NCI-H2196 treated with DMSO at 0.1 percent for 48 hours (cell line): ENCODE results near the gene ITPR1.

ENCODE experiments used
- DNase-seq: peaks from one replicate; lab custom pipeline; 2025; ENCODE audit not compliant: unreplicated experiment; lab: John Stamatoyannopoulos, UW

ITPR1 gene

DNA sequence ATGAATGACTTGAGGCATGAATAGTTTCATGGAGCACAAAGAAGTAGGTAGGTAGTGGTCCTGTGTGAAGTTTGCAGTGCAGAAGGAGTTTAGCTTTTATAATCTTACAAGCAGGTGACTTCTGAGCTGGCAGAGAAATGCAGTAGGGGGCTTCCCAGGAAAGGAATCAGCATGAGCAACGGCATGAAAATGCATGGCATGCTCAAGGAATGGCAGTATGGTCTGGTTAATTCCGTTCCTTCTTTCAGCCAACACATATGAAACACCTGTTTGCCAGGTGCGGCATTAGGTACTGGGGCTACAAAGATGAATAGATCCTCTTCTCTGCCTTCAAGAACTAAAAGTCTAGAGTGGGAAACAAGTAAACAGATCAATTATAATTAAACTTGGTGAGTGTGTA, 348.1 kb downstream of the ITPR1 start:
- DNase-seq: no peak

DNA sequence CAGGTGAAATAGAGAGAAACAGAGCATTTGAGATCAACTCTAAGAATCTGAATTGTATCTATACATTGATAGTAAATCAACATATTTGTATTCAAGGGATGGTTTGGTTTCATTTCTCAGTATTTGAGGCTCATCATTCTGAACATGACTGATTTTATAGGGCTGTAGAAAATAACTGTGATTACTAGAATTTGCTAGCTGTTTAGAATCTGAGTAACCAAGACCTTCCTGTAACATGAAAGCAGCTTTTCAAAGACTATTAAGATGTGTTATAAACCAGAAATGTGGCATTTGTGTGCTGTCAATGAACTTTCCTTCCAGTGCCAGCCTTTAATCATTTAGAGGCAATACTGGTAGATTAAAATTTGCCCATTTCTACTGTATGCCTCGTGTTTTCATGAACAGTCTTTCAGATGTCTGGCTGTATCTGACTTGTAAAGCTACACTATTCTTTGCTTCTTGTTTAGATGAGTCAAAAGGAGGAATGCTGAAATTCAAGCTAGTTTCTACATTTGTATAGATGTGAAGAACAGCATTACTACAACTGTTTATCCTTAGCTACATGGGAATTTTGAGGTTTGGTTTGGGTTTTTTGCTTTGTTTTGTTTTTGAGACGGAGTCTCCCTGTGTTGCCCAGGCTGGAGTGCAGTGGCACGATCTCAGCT, 348.8 kb downstream of the ITPR1 start:
- DNase-seq: no peak

DNA sequence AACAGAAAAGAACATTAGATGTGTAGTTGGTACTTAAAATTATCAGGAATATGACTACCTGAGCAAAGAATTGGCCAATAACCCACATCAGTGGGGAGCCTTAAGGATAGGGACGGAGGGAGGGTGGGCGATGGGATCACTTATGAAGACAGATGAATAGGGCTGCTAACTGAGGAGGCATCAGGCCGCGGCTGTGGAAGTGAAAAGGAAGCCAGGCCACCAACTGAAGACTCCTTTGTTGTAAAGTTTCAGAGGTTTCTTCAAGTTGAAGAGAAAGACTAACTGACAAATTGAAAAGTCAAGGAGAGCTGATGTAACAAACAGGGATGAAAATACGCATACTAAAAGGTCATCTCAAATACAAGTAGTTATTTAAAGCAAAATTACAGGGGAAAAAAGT, 350.5 kb downstream of the ITPR1 start:
- no peak for DNase-seq

DNA sequence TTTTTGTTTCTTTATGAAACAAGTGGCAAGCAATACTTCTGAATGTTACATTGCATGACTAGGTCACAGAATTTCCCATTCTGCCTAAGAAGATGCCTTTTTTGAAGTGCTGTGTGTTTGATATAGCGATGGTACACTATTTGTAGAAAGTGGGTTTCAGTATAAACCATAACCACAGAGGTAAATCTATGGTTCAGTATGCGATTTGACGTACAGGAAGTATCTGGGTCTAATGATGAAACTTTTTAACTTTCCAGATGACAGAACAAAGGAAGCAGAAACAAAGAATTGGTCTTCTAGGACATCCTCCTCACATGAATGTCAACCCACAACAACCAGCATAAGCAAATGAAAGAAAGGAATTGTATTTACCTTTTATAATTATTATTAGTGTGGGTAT, 352.7 kb downstream of the ITPR1 start:
- no peak for DNase-seq

DNA sequence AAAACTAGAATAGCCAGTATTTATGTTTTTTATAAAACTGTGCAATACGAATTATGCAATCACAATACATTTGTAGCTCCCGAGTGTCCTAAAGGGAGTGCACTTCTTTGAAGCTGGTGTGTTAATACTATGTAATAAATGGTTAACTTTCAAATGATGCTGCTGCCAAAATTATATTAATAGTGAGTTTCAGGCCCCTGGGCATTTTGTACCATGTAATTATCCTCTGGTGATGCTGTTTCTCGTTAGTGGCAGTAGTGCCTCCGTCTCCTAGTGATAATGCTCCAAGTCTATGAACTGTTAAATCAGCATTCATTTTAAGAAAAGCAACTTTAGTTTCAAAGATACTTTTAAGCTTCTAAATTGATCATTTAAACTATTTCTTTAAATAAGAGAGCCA, 353.4 kb downstream of the ITPR1 start:
- no peak for DNase-seq

DNA sequence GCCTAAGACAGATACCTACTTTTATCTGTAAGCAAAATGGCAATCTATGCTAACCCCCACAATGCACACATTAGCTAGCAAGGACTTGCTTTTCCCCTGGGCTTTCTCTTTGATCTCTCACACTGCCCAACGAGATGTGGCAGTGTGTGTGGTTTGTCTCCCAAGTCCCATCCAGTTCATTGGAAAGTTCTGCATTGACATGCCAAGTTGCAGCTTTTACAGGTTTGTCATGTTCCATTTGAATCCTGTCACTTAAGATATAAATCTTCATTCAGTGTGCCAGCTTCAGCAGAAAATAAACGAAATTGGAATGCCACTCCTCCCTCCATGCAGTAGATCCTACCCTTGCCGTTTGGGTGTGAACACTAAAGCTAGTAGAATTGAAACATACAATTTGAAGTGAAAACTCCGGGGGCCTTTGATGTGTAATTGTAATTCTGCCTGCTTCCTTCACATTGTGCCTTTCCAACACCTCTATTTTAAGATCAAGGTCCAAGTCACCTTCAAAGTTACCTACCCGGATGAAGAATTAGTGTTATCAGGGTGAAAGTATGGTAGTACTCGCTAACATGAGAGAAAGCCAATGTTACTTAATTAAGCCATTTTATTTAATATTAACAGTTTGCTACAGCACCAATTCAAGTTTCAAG, 355.2 kb downstream of the ITPR1 start:
- no peak for DNase-seq

DNA sequence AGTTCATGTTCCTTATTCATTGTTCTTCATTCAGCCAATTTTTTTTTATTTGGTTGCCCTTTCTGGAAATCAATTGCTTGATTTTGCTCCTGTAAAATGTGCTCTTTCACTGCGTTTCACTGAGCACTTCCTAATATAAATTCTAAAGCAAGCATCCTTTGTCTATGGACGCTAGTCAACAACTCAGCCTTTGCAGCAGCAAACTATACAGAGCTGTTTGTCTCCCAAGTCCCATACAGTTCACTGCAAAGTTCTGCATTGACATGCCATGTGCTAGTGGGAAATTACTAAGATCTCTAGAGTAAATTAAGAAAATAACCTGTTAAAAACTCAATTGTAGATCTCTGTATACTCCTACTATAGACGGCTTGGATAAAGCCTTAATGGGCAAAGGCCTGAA, 356.0 kb downstream of the ITPR1 start:
- DNase-seq: no peak

DNA sequence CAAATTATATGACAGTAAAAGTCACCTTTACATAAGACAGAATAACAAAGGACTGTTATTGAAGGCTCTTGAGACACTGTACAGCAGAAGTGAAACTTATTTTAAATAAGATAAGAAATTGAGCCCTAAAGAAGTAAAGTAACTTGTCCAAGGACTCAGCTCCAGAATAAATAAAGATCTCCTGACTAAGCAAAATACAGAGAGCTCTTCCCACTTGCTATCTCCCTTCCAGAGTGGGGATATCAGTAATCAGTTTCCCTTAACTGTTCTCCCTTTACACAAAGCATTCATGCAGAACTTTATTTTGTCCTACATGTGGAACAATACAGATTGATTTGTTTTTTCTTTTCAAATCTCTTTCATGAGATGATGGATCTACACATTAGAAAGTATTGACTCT, 356.6 kb downstream of the ITPR1 start:
- DNase-seq: no peak

DNA sequence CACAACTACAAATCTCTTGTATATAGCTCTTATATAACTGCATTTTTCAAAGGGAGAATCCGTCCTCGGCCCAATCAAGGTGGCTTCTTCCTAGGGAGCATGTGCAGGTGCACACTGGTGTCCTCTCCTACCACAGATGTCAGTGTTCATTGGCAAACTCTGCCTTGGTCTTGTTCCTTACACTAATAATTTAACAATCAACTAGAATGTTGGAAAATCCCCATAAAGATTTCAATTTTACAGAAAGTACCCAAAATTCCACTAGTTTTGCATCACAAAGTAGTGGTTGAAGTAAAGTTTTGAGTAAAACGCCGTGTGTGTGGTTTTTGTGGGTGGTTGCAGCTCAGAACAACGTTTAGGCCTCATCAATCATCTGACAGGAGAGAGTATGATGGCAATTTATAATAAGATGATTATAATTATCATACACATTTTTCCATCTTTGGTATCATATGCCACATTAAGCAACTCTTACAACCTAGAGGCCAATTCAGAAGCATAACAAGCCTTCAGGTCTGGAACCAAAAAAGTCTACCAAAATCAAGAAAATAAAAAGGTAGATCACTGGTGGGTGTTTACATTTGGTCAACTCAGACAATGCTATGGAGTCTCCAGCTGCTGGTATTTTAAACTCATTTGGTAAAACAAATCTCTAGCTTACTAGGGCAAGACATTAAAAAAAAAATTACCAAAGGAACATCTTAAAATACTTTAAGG, 357.2 kb downstream of the ITPR1 start:
- DNase-seq: no peak

DNA sequence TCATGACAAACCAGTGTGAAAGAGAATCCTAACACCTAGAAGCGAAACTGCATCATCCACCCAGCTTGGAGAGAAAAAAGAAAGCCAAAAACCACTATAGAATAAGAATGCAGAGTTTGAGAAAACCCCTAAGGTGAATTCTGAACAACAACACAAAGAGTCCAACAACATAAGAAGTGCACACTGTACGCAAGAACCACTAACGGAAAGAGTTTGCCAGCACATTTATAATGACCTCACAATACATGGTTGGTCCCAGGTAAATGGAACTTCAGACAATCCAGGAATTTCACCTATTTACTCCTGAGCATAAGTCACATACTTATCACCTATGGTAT, 357.7 kb downstream of the ITPR1 start:
- DNase-seq: no peak

DNA sequence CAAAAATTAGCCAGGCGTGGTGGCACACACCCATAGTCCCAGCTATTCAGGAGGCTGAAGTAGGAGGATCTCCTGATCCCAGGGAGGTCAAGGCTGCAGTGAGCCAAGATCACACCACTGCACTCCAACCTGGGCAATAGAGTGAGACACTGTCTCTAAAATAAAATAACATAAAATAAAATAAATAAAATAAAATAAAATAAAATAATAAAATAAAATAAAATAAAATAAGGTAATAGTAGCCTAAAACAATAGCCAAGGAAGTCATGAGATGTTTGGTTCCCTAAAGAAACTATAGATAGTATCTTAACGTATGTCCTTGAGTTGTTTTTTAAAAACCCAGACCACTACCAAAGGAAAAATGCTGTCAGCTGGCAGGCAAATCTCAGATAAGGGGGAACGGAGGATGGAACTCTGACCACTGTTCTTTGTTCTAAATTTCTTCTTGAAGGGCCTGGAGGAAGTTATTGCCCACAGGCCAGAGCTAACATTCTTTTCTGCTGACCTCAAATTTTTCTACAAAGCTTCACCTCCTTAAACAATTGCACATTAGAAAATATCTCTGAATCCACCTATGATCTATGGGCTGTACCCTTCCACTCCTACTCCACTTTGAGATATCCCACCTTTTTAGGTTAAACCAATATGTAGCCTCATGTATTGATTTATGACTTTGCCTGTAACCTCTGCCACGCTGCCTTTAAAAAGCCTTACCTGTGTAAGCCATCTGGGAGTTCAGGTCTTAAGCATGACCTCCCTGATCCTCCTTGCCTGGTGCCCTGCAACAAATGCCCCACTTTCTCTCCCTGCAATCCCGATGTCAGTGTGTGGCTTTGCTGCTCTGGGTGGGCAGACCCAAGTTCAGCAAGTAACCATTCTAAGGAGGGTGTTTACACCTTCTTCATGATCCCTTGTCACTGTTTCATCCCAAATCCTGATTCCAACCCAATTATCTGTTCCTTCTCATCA, 359.9 kb downstream of the ITPR1 start:
- DNase-seq: no peak

DNA sequence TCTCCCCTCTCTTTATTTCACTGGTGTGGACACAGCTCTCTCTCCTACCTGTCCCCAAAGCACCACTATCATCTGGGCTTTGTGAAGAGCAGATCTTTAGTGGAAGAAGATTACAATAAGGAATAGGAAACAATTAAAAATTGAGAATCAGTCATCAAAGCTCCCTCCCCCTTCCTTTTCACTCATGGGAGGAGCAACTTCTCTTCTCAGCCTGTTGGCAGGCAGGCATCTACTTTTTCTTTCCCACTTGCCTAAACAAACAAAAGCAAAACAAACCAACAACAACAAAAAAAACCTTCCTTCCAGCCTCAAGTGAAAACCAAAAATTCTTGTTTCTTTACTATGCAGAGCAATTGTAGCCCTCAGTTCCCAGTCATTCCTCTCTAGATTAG, 360.6 kb downstream of the ITPR1 start:
- no peak for DNase-seq

DNA sequence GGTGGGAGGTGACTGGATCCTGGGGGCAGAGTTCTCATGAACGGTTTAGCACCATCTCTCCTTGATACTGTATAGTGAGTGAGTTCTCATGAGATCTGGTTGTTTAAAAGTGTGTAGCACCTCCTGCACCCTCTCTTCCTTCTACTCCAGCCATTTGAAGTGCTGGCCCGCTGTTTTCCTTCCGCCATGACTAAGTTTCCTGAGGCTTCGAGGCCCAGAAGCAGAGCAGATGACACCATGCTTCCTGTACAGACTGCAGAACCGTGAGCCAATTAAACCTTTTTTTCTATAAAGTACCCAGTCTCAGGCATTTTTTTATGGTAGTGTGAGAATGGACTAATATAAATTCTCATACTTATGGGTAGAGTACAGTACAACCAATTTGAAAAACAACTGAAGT, 362.5 kb downstream of the ITPR1 start:
- no peak for DNase-seq

DNA sequence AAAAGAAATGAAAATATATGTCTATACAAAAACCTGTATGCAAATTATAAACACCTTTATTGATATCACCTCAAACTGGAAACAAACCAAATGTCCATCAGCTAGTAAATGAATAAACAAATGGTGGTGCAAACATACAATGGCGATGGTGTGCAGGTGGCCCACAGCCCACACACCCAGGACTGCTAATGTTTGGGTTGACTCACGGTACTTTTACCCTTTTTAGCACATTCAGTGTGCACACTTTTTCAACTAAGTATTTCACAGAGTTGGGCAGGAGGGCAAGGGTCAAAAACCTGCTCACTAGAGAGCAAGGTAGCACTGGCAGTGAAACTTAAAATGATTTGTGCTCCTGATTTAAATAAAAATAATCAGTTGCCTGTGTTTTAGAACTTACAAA, 363.0 kb downstream of the ITPR1 start:
- no peak for DNase-seq

DNA sequence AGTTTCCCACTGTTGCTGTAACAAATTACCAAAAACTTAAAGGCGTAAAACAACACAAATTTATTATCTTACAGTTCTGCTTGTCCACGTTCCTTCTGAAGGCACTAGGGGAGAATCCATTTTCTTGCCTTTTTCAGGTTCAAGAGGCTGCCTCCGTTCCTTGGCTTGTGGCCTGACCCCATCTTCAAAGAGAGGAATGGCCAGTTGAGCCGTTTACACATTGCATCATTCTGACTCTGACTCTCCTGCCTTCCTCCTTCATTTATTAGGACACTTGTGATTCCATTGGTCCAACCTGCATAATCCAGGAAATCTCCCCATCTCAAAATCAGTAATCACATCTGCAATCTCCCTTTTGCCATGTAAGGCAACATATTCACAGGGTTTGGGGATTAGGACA, 363.4 kb downstream of the ITPR1 start:
- no peak for DNase-seq

DNA sequence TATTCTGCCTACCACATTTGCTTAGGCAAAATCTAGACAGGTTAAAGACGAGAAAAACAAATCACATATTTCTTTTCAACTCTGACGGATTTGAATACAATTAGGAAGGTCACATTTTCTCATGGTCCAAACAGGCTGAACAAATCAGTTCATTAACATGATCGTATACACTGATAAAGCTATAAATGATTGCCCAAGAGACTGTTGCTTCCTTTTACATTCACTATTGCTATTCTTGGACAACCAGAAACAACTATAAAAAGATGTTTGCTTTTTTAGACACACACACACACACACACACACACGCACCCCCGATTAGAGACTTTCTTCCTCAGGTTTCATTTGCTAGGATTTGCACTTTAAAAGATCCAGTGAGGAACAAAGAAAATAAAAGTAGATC, 363.8 kb downstream of the ITPR1 start:
- no peak for DNase-seq

DNA sequence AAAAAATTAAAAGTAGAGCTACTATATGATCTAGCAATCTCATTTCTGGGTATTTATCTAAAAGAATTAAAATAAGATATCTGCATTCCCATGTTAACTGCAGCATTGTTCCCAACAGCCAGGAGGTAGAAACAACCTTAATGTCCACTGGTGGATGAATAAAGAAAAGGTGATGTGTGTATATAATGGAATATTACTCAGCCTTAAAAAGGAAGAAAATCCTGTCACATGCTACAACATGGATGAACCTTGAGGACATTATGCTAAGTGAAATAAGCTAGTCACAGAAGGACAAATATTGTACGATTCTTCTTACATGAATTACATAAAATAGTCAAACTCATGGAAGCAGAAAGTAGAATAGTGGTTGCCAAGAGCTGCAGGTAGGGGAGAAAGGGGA, 366.6 kb downstream of the ITPR1 start:
- DNase-seq: no peak

DNA sequence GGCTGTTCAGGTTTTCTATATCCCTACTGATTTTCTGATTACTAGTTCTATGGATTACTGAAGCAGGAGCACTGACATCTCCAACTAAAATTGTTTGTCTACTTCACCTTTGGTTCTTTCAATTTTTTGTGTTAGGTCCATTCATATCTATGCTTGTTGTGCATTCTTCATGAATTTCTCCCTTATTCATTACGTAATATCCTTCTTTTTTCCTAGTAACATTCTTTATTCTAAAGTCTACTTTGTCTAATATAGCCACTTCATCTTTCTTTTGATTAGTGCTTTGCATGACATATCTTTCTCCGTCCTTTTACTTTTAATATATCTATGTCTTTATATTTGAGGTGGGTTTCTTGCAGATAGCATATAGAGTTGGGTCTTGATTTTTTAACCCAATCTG, 369.8 kb downstream of the ITPR1 start:
- DNase-seq: no peak

DNA sequence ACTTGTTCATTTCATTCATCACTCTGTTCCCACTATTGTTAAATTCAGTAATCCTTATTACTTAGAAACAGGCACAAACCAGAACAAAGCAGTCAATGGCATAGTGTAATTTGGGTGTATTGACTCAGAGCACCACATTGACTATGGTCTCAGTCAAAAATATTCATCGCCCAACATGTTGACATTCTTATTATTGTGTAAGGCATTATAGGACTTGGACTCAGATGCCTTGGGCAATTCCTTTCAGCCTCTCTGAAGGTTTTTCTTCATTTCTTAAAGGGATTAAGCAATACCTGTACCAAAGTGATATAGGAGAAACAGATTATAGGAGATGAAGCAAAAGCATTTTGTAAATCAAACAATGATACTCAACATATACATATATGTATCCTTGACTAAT, 371.4 kb downstream of the ITPR1 start:
- no peak for DNase-seq

DNA sequence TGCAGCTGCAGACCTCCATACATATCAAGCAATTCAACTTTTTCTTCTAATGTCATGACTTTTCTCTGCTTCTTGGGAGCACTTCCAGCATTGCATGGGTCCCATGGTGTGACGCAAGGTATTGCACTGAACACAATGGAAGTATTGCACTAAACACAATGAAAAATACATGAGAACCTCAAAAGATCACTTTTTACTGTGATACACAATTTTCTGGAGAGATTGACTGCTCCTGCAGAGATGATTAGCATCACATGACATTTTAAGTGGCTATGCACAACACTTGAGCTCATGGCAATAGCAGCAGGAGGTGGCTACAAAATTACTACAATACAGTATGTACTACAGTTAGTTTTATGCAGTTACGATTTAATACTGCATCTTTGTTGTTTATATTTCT, 372.6 kb downstream of the ITPR1 start:
- DNase-seq: no peak

DNA sequence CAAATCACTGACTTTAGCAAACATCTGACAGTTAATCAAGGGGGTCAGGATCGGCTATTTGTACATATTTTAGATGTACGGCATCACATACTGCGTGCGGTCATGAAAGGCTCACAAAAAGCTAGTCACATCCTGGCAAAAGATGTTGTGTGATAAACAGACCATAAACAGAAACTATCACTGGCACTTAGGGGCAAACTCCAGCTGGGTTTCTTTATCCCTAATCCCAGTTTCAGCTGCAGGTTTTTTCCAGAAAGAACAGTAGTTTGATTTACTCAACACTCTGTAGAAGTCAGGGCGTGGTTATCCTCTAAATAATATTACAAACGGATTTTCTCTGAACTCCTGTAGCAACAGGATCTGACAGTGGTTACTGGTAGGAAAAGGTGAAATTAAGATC, 373.7 kb downstream of the ITPR1 start:
- DNase-seq: no peak
